ENCODE measurements around the gene FBRS. TPM values are rescaled to one million over a fixed set of nuclear protein-coding genes. Genes with fewer than 3 reads are reported as not detected.

The FBRS gene
- total RNA-seq, 2 experiments from 2014 or later = 107 to 119 TPM

DNA sequence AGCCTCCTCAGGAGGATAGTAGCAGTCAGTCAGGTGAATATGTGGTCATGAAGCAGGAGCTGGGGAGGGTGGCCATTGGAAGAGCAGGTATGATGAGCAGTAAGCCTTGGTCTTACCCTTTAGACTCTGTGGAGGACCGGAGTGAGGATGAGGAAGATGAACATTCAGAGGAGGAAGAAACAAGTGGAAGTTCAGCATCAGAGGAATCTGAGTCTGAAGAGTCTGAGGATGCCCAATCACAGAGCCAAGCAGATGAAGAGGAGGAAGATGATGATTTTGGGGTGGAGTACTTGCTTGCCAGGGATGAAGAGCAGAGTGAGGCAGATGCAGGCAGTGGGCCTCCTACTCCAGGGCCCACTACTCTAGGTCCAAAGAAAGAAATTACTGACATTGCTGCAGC lies 53.5 kb downstream of the FBRS start:
- ChIA-PET POLR2A (no interaction called here), CTCF (interaction anchor here (0.6 kb wide), 2 partner anchors 30 to 204 kb away, joined by 3 read pairs; no protein-coding TSS in a partner anchor)

DNA sequence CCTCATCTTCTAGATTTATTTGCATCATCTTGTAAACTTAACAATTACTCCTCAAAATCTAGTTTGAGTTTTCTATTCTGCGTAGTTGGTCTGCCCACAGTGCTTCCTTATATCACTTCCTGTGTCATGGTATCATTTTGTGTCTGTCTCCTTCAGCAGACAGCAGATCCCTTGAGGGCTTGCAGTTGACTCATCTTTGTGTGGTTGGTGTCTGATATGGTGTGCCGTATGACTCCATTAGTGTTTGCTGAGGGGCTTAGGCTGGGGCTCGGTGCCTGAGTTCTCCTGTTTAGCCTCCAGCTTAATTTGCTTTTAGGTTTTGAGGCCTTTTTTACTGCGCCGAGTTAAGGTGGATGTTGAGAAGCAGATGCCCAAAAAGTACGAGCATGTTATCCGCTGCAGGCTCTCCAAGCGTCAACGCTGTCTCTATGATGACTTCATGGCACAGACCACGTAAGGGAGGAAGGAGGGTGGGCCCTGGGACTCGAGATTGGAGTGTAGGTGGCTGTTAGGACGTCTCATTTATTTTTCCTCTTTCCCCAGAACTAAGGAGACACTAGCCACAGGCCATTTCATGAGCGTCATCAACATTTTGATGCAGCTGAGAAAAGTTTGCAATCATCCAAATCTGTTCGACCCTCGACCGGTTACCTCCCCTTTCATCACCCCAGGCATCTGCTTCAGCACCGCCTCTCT lies 57.7 kb downstream of the FBRS start:
- ChIA-PET POLR2A (no interaction called here), CTCF (no interaction called here)

DNA sequence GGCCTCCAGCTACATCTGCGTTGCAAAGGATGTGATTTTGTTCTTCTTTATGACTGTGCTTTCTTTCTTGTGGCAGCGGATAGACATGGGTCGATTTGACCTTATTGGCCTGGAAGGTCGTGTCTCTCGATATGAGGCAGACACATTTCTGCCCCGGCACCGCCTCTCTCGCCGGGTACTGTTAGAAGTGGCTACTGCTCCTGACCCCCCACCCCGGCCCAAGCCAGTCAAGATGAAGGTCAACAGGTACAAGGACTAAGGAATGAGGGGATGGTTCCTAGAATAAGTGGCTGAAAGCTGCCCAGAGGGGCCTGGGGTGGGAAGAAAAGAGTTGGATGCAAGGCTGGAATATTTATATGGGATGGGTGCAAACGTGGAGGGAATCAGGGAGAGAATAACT lies 61.9 kb downstream of the FBRS start:
- ChIA-PET CTCF (interaction anchor here (0.6 kb wide), 1 partner anchor 123 kb away, joined by 3 read pairs; no protein-coding TSS in a partner anchor), POLR2A (interaction anchor here (0.6 kb wide), 1 partner anchor 104 kb away, joined by 3 read pairs; no protein-coding TSS in a partner anchor)

Other genes starting within 250 kb of the FBRS start
- gene DCTPP1, start 228.4 kb upstream of the FBRS start, total RNA-seq = 100 to 1,000 TPM; 182 TPM
- 10 to 100 TPM; 70.8 to 71.3 TPM for gene SEPHS2, start 212.6 kb upstream of the FBRS start, total RNA-seq
- 100 to 1,000 TPM; 222 to 233 TPM for gene ITGAL, start 185.7 kb upstream of the FBRS start, total RNA-seq
- gene ZNF768, start 131.9 kb upstream of the FBRS start, total RNA-seq = 10 to 100 TPM; 14.6 to 15.7 TPM
- gene ZNF747, start 123.6 kb upstream of the FBRS start, total RNA-seq = 10 to 100 TPM; 13.6 to 15.0 TPM
- gene ZNF764, start 100.1 kb upstream of the FBRS start, total RNA-seq = 10 to 100 TPM; 14.1 to 15.0 TPM
- gene ZNF688, start 86.7 kb upstream of the FBRS start, total RNA-seq = 10 to 100 TPM in 1 of 2 experiments, 1 to 10 TPM in 1; 9.4 to 10.0 TPM
- 10 to 100 TPM; 13.8 to 14.5 TPM for gene ZNF785, start 72.7 kb upstream of the FBRS start, total RNA-seq
- 10 to 100 TPM; 12.5 to 12.7 TPM for gene ZNF689, start 48.0 kb upstream of the FBRS start, total RNA-seq
- gene PRR14, start 7.5 kb upstream of the FBRS start, total RNA-seq = 10 to 100 TPM; 87.8 to 95.1 TPM
- 10 to 100 TPM; 70.8 to 73.5 TPM for gene SRCAP, start 40.7 kb downstream of the FBRS start, total RNA-seq
- gene PHKG2, start 90.0 kb downstream of the FBRS start, total RNA-seq = 10 to 100 TPM; 34.5 to 34.7 TPM
- gene CFAP119, start 103.6 kb downstream of the FBRS start, total RNA-seq = 1 to 10 TPM; 5.3 to 6.3 TPM
- 100 to 1,000 TPM; 125 to 129 TPM for gene RNF40, start 103.9 kb downstream of the FBRS start, total RNA-seq
- gene ZNF629, start 128.8 kb downstream of the FBRS start, total RNA-seq = 1 to 10 TPM; 5.4 to 5.5 TPM
- gene BCL7C, start 235.6 kb downstream of the FBRS start, total RNA-seq = 10 to 100 TPM; 27.8 to 29.8 TPM
- gene CTF1, start 238.2 kb downstream of the FBRS start, total RNA-seq = under 1 TPM; 0.13 to 0.21 TPM

Measured in activated CD8-positive, alpha-beta memory T cell treated with anti-CD3 and anti-CD28 coated beads for 36 hours (primary cell).